ENCODE measurements around the gene FADS3.

The FADS3 gene

GRCh38 chr11:61880031-61880430, 11.3 kb downstream of the FADS3 start:
- no peaks in the 10 kb centered on the region for H3K36me3 ChIP-seq (replicated peaks)
- DNase-seq = no peak
- in situ Hi-C loops (cut with HindIII; ENCODE audit: low pct_ligation_motif_present, low sequenced_read_pairs) = no loop called here

GRCh38 chr11:61879152-61879551, 12.2 kb downstream of the FADS3 start:
- Histone ChIP-seq H3K36me3 (replicated peaks) (no peaks in the 10 kb centered on the region), H3K4me3 (ENCODE audit: low read depth, low read length) (no peak overlapping the region), H3K27ac (no peak overlapping the region), H3K27me3 (replicated peaks) (no peaks in the 10 kb centered on the region)
- no peak for DNase-seq
- in situ Hi-C loops (cut with HindIII; ENCODE audit: low pct_ligation_motif_present, low sequenced_read_pairs) = no loop called here
- TF ChIP-seq CTCF (IDR thresholded peaks at IDR 0.05; ENCODE audit: low read depth, low read length, missing control alignments) = no peak

More at GRCh38 chr11:61880031-61880430, 11.3 kb downstream of the FADS3 start:
- H3K27me3 ChIP-seq (replicated peaks) = no peaks in the 10 kb centered on the region
- no peak for TF ChIP-seq CTCF (IDR thresholded peaks at IDR 0.05; ENCODE audit: low read depth, low read length, missing control alignments)
- no peak overlapping the region for H3K4me3 ChIP-seq (ENCODE audit: low read depth, low read length)
- no peak overlapping the region for H3K27ac ChIP-seq

- H3K27me3 ChIP-seq (replicated peaks) = no peaks in the 10 kb centered on the region
- TF ChIP-seq CTCF (IDR thresholded peaks at IDR 0.05; ENCODE audit: low read depth, low read length, missing control alignments) = no peak
- in situ Hi-C loops (cut with HindIII; ENCODE audit: low pct_ligation_motif_present, low sequenced_read_pairs) = no loop called here
- no peaks in the 10 kb centered on the region for H3K36me3 ChIP-seq (replicated peaks)
- no peak overlapping the region for H3K4me3 ChIP-seq (ENCODE audit: low read depth, low read length)
- H3K27ac ChIP-seq = no peak overlapping the region
- no peak for DNase-seq
Observed at GRCh38 chr11:61875698-61876097, 15.6 kb downstream of the FADS3 start.

GRCh38 chr11:61874853-61875252, 16.5 kb downstream of the FADS3 start:
- no peaks in the 10 kb centered on the region for H3K27me3 ChIP-seq (replicated peaks)
- H3K4me3 ChIP-seq (ENCODE audit: low read depth, low read length) = no peak overlapping the region
- no peak for DNase-seq
- no peak for TF ChIP-seq CTCF (IDR thresholded peaks at IDR 0.05; ENCODE audit: low read depth, low read length, missing control alignments)
- H3K36me3 ChIP-seq (replicated peaks) = no peaks in the 10 kb centered on the region
- in situ Hi-C loops (cut with HindIII; ENCODE audit: low pct_ligation_motif_present, low sequenced_read_pairs) = no loop called here
- H3K27ac ChIP-seq = no peak overlapping the region

- no peak for DNase-seq
- H3K36me3 ChIP-seq (replicated peaks) = no peaks in the 10 kb centered on the region
- in situ Hi-C loops (cut with HindIII; ENCODE audit: low pct_ligation_motif_present, low sequenced_read_pairs) = no loop called here
- no peak overlapping the region for H3K27ac ChIP-seq
- no peak for TF ChIP-seq CTCF (IDR thresholded peaks at IDR 0.05; ENCODE audit: low read depth, low read length, missing control alignments)
- no peaks in the 10 kb centered on the region for H3K27me3 ChIP-seq (replicated peaks)
- no peak overlapping the region for H3K4me3 ChIP-seq (ENCODE audit: low read depth, low read length)
Observed at GRCh38 chr11:61874377-61874809, 17.0 kb downstream of the FADS3 start.

- H3K27ac ChIP-seq = no peak overlapping the region
- DNase-seq = no peak
- H3K27me3 ChIP-seq (replicated peaks) = no peaks in the 10 kb centered on the region
- TF ChIP-seq CTCF (IDR thresholded peaks at IDR 0.05; ENCODE audit: low read depth, low read length, missing control alignments) = no peak
- no peak overlapping the region for H3K4me3 ChIP-seq (ENCODE audit: low read depth, low read length)
- H3K36me3 ChIP-seq (replicated peaks) = no peaks in the 10 kb centered on the region
- in situ Hi-C loops (cut with HindIII; ENCODE audit: low pct_ligation_motif_present, low sequenced_read_pairs) = no loop called here
Observed at GRCh38 chr11:61873588-61874376, 17.6 kb downstream of the FADS3 start.
